NCI-H2196 (cell line): Measurements from ENCODE around the gene FAM98C.

ENCODE experiments used
- DNase-seq: peaks from one replicate; lab custom pipeline; 2025; ENCODE audit not compliant: unreplicated experiment; lab: John Stamatoyannopoulos, UW

FAM98C gene

DNA sequence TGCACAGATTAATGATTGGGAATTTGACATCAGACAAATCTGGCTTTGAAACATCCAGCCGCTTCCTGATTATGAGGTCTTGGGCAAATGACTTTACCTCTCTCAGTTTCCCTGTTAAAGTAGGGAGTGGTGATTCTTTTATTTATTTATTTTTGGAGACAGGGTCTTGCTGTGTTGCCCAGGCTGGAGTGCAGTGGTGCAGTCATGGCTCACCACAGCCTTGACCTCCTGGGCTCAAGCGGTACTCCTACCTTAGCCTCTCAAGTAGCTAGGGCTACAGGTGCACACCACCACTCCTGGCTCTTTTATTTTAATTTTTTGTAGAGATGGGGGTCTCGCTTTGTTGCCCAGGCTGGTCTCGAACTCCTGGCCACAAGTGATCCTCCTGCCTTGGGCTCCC, 25.8 kb upstream of the FAM98C start:
- no peak for DNase-seq

DNA sequence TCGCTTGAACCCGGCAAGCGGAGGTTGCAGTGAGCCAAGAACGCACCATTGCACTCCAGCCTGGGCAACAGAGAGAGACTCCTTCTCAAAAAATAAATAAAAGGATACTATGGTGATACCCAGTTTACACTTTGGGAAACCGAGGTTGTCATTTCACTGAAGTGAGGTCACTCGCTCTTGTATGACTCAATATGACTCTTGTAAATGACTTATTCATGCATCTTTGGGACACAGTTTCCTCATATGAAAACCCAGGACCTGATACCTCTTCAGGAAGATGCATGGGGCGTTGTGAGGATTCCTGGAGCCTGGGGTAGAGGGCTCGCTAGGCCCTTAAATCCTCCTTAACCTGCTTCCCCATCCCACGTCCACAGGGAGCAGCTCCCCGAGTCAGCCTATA, 24.0 kb upstream of the FAM98C start:
- DNase-seq, result no peak

DNA sequence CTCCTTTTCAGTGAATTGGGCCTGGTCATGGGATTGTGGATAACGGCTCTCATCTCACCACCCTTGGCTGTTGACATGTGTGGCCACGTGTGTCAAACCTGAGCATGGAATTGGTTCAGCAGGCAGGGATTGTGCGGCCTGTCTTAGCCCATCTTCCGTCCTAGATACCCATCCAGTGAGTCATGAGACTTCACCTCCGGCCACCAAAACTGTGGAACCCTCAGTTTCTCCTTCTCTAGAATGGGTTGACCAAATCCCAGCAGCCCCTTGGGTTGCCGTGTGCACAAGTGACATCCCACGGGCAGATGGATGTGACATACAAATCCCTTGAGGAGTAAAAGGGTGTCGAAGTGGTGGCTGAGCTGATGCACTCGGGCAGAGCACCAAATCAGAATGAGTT, 21.8 kb upstream of the FAM98C start:
- DNase-seq, result no peak

DNA sequence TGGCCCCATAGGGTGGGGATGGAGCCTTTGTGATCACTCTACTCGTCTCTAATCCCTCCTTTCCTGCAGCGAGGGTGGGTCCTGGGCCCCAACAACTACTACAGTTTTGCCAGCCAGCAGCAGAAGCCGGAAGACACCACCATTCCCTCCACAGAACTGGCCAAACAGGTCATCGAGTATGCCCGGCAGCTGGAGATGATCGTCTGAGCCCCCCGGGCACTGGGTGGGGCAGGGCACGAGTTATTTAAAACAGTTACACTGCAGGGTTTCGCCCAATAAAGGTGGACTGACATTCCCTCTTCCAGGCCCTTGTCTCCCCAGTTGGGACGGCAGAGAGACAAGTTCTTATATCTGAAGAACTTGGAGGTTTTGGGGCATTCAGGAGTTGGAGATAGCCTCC, 19.7 kb upstream of the FAM98C start:
- DNase-seq, result no peak

DNA sequence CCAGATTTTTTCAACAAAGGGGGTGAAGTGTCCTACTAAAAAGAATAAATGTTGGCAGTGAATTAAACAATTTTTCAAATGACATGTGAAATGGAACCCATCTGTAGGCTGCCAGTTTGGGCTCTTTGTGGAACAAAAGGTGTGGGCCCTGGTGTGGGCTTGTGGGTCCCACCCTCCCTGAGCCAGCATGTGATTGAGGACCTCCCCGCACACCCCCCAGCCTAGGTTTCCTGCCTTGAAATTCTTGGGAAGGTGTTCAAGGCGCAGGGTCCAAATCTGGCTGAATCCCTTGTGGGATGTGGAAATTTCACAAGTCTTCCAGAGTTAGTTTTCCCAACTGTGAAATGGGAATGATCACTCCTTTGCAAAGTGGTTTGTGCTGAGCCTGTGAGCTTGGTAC, 19.1 kb upstream of the FAM98C start:
- no peak for DNase-seq

DNA sequence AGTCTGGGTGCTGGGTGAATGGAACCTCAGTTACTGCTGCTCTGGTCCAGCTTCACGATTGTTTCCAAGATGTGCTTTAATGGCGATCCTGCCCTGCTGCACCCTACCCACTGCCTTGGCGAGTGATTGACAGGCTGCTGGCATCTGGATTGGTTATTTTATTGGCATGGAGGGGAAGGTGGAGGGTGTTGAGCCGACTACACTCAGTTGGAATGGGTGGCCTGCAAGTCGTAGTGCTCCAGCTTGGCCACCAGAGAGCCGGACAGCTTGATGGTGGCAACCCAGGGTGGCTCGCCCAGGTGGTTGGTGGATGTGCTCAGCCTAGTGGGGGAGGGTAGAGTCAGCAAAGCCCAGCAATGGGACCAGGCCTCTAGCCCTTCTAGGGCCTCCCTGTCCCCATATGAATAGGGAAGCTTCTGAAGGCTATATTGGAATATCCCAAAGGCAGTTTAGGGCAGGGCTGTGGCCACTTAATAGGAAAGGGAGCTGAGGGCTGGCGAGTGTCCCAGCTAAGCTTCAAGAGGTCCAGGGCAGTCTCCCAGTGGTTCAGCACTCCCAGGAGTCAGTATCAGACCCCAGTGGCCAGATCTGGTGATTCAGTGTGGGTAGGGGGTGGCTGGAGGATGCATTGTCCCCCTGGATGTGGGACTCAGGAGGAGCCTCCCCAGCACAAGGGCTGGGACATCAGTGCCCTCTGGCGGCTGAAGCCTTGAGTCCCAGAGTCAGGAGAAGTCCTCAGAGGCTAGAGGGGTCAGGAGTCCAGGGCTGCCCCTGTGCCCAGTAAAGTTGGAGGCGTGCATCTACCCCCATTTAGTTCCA, 18.5 kb upstream of the FAM98C start:
- no peak for DNase-seq

DNA sequence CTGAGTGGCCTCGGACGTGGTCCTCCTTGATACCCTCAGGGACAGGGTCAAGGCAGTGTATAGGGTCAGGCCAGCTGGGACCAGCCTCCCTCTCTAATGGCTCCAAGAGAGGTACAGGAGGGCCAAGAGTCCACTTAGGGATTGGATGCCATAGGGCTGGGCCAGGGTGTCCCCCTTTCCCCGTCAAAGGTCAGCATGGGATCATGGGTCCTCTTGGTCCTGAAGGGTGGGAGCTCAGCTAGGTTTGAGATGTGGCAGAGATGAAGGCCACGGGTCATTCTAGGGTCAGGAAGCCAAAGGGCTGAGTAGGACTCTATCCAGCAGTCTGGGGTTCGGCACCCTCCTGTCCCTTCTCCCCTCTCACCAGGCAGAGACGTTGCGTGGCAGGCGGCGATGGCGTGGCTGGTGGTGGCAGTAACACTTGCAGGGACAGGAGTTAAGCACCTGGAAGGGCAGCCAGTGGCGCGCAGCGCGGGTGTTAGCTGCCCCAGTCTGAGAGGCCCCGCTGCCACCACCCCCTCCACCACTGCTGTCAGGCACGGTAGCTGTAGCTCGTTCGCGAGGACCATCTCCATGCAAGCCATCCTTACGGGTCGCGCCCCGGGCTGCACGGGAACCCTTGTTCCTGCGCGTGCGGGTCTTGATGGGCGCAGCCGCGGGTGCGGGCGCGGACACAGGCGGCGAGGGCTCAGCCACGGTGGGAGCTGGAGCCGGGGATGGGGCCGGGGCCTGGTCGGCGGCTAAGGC, 17.7 kb upstream of the FAM98C start:
- DNase-seq, result no peak

DNA sequence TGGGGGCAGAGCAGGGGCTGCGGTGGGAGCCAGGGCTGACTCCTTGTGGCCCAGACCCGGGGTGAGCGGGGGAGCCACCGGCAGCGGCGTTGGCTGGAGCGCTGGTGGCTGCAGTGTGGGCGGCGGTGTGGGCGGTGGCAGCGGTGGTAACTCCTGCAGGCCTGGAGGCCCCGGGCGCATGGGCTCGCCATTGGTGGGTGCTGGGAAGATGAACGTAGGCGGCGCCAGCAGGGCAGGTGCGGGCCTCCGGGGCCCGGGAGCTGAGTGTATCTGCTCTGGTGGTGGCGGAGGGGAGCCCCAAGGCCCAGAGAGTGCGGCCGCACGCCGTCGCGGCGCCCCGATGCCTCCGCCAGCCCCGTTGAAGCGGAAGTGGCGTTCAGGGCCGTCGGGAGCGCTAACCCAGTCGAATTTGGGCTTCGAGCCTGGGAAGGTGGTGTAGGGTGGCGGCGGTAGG, 17.1 kb upstream of the FAM98C start:
- DNase-seq, result no peak

DNA sequence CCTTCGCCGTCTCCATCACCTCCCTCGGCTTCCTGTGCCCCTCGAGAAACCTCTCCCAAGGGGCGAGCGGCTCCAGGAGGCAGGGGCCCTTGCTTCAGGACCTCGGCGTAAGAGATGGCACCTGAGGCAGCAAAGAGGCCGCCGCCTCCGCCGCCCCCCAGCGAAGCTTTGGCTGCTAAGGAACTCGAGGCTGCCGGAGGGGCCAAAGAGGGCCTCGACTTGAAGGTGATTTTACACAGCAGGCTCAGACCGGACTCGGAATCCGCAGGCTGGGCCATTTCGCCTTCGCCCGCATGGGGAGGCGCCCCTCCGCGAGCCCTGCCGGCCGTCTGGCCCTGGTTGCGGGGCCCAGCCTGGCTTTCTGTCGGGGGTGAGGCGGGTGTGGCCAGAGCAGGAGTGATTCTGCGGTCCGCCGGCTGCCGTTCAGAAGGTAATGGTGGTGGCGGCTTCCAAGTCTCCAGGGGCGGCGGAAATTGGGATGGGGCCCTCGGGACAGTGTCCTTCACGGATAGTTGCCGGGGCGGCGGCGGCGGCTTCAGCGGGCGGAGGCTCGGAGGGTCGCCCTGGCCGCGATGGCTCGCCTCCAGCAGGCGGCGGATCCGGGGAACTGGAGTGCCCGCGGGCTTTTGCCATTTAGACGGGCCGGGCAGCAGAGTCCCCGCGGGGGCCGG, 16.5 kb upstream of the FAM98C start:
- DNase-seq, result no peak

DNA sequence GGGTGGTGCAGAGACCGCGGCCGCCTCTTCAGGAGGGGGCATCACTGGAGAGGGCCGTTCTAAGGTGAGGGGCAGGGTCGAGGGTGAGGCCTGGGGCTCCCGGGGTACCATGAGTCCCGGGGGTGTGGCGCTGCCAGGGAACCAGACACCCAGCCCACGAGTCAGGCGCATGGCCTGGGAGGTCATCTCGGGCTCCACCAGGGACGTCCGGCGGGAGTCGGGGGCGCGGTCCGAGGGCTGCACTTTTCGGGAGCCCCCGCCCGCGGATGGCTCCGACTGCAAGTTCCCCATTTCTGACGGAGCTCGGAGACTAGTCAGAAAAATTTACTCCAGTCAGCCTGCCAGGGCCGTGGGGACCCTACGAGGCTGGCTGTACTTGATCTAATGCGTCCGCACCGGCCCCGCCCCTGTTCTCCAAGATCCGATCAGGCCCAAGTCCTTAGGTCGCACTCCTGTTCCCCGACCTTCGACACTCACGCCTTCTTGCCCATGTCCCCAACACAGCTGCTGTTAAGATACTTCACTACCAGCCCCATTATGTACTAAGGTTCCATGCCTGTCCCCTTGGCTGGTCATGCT, 15.8 kb upstream of the FAM98C start:
- no peak for DNase-seq

DNA sequence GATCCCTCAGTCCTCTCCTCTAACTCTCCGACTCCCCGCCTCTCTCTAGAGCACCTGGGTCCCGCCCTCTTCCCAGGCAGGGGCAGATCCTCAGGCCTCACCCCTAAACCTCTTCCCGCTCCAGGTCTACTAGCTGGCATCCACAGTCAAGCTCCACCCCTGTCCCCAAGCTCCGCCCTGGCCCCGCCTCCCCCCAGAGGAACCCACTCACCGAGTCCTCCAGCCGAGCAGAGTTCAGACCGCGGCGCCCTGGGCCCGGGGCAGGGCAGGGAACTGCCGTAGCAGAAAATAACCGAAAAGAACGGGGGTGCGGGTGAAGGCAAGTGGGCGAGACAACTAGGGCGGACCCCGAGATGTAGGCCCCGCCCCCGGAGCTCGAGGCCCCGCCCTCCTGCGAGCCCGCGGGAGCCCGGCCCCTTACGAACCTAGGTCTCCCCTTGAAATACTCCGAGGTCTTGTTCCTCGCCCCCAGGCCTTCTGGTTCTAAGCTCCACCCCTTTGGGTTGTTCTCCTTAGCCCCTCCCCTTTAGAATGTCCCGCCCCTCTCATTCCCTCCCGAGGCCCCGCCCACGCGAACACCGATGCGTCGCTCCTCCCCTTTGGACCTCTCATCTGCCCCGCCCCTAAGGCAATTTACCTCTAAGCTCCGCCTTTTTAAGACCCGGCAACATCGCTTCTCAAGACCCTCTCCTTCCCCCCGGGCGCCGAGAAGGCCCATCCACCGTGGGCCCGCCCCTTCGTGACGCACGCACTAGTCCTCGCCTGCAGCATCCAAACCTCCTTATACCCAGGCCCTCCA, 15.1 kb upstream of the FAM98C start, which contains the start of gene GGN:
Gene GGN, minus strand, starts transcription at position 485 of the 799 bp plus-strand sequence. CDS start 773 bp downstream, outside the sequence.
- peak; percentile 90 for DNase-seq

DNA sequence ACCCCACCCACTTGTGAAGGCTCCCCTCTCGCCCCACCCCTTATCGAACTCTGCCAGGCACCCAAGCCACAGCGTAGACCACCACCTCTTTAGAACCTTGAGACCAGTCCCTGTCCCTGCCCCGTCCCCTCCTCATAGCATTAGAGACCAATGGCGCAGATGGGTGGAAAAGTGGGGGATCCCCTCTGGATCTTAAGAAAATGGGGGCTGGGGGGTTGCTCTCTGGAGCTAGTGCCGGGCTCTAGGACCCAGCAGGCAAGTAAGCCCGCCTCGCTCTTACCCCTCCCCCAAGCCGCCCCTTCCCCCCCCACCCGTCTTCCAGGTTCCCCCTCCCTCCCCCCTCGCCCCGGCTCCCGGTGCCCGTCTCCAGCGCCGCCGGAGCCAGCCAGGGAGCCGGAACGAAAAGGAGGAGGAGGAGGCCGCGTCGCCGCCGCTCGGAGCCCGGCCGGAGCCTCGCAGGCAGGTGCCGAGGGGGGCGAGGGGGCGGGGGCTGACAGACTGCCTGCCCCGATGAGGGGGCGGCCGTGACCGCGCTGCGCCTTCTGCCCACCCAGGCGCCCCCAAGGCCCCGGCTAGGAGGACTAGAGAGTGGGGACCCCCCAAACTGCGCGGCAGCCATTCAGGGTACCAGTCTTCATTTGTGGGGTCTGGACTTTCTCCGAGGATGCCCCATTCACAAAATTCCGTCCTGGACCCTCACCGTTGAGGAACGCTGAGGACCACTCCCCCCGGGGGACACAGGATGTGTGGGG, 14.4 kb upstream of the FAM98C start, which contains the start of gene SPRED3:
Gene SPRED3, plus strand, starts transcription at position 349 of the 752 bp plus-strand sequence. CDS start 1,606 bp downstream, outside the sequence.
- peak; percentile 51 for DNase-seq

DNA sequence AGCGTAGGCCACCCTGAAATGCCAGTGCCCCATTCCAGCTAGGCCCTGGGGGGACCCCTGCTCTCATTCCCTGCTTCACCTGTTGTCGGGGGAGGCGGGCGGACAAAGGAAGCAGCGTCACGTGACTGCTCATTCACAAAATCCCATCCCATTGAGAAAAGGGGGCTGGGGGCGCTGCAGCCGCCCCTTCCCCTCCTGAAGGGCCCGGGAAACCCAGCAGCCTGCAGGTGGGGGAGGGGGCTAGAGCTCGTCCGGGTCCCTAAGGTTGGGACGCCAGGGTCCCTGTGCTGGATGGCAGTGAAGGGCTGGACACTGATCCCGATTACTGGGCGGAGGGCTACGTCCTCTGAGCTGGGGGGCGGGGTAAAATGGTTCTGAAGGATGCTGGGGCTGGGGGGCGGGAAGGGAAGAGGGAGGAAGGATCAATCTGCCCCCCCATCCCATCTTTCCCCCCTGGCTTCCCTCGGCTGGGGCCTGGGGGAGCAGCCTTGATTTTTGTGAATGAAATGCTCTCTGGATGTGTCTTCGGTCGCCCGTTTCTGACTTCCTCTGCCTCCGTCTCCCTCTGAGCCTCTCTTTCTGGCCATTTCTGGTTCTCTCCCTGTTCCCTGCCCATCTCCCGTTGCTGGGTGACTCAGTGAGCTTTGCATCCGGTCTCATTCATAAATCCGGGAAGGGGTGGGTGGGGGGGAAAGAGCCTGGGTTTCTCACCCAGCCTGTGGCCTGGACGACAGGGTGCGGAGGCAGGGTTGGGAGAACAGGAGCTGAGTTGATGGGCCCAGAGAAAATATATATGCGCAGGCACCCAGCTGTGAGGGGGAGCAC, 13.6 kb upstream of the FAM98C start:
- no peak for DNase-seq

DNA sequence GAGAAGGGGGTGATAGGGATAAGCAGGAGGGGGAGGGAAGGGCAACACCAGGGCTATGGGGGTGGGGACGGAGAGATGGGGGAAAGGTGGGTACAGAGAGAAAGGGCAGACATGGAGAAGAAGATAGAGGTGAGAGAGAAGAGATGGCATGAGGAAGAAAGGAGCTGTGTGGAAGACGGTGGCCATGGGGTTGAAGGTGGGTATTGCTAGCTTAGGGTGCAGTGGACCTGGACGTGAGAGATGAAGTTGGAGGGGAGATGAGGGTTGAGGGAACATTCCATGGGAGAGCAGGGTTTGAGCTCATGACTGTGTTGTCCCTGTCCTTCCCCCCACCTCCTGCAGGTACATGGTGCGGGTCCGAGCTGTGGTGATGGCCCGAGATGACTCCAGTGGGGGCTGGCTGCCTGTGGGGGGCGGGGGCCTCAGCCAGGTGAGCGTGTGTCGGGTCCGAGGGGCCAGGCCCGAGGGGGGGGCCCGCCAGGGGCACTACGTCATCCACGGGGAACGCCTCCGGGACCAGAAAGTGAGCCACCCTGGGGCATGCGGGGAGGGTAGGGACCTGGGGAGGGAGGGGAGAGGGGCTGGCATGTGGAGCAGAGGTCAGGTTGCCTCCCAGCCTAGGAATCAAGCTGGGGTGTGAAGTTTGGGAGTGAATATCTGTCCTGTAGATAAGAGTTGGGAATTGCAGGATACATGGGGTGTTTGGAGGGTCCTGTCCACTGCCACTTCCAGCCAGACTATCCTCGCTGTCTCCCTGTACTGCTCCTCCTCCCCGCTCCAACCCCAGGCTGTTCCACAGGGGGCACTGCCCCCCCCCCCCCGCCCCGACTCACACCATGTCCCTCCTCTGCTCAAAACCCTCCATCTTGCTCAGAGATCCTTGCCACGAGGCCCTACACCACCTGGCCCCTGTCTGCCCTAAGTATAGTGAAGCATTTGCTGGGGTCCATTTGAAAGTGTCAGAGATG, 12.7 kb upstream of the FAM98C start:
- DNase-seq, result no peak

DNA sequence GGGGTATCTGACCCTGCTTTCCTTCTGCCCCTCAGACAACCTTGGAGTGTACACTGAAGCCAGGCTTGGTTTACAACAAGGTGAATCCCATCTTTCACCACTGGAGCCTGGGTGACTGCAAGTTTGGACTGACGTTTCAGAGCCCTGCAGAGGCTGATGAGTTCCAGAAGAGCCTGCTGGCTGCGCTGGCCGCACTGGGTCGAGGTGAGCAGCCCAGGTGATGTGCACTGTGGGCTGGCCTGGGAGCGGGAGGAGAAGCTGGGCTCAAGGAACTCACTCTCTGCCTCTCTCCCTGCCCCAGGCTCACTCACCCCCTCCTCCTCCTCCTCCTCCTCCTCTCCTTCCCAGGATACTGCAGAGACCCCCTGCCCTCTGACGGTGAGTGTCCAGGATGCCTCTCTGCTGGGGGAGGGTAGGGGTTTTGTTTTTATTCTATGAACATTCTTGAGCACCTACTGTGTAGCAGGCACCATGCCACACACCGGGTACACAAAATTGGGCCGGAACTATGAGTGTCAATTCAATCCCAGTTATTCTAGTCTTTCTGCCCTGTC, 10.9 kb upstream of the FAM98C start:
- no peak for DNase-seq

DNA sequence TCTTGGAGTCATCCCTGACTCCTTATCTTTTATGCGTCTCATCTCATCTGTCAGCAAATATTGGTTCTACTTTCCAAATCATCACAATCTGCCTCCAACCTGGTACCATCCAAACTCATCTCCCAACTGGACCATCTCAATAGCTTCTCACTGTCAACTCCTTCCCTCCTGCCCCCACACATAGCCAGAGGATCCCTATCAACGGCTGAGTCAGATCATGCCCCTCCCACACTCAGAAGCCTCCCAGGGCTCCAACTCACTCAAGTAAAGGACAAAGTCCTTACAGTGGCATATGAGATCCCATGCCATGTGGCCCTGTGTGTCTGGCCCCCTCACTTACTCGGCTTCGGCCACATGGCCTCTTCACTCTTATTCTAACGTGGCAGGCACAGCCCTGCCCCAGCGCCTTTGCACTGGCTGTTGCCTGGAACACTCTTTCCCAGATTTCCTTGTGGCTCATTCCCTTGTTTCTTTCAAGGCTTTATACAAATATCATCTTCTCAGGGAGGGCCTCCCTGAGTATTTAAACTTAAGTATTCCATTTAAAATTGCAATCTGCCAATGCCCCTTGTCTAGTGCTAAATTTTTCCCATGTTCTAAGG, 10.1 kb upstream of the FAM98C start:
- DNase-seq, result no peak

DNA sequence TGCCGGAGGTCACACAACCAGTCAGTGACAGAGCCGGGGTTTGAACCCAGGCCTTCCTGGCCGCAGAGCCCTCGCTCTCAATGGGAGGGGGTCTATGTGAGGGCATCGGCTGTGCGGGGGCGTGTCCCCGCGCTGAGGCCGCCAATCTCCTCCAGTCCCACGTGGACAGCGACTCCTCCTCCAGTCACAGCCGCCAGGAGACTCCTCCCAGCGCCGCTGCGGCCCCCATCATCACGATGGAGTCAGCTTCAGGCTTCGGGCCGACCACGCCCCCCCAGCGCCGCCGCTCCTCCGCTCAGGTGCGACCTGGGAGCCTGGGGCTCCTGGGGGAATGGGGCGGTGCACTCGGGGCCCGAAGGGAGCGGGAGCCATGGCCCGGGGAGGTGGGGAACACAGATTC, 8.4 kb upstream of the FAM98C start:
- DNase-seq, result no peak
